Activated T-helper 1 cell treated with Interleukin-2 at 50 U/mL for 16 hours (primary cell): ENCODE results near the gene HAND2.

Source experiments
- DNase-seq: peaks from one replicate; pipeline ENCODE4 v3.0.0-alpha.2; 2020; ENCODE audit warnings: low read depth

Gene HAND2

DNA sequence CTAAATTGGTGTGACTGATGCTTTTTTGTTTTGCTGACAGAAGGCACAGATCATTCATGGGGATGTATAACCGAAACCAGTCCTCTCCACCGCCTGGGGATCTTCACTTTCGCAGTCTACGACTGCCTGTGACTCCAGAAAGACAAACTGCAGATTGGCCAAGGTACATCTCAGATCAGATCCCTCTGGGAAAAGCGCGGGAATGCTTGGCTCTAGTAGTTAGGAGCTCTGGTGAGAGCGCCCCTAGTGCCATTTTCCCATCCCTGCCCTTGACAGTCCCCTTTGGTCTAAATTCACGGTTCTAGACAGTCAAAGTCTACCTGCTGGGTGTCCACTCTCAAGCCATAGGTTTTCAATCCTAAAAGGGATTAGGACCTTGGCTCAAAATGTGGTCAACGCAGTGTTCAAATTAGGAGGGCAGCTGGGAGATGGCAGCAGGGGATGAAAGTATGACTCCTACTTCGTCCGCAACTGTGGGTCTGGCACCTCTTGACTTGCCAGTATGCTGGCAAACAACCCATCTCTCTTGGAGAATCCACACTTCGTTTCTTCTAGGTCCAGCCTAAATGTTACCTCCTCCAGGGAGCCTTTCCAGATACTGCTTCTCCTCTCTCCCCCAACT, 6.9 kb upstream of the HAND2 start:
- DNase-seq, result no peak

DNA sequence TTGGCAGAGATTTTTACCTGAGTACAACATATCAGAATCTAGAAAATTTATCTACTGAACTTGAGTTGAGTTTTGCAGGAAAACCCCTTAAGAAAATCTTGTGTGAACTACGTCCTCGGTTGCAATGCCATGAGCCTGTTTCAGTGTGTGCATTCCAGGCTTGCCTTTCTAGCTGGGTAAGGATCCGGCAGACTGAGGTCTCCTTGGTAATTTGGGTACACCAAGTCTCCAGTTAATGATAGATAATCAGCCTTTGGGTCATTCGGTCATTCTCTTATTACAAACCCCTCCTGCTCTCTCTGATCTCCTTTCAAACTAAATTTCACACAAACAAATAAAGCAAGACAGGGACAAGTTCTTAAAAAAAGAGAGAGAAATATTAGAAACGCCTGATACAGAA, 5.9 kb upstream of the HAND2 start:
- no peak for DNase-seq

DNA sequence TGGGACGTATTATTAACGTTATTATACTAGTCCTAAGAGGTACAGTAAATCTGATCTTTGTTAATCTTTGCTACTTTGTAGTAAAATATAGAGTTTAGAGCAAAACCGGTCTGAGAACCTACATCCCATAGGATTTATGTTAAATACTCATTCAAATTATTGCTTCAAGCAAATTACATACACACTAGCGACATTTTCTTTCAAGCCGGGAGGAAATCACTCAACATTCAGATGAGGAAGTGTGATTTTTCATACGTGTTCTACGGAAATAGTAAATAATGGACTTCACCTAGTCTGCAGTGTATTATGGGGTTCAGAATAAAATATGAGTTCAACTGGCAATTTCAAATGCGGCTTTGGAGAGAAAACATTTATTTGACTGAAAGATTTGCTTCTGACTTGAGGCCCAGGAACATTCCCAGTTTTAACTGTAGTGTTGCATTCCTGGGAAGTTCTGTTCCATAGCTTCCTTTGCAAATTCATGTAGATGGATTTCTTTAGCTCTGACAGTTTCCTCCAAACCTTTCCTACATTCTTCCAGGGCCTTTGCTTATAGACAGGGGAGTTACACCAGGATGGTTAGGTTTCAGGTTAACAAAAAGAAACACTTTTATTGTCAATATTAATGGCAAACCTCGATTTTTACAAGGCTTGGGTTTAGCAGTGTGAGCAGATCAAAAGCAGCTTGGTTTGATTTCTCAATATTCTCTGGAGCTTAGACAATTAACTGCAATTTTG, 5.3 kb upstream of the HAND2 start:
- DNase-seq, result no peak

DNA sequence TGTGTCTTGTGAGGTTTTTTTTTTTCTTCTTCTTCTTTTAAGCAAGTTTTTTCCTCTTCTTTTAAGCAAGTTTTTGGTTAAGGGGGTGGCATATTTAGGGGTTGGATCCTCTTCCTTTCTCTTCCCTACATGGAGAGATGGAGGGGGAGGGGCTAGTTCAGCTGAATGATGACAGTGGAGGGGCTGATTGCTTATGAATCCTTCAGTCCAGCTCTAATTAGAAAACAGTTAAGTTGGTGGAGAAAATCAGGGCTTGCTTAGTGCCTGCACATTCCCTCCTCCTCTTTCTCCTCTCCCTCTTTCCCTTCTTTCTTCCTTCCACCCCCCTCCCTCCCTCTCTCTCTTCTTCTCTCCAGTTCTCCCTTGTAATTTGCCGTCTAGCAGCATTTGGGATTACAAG, 4.4 kb upstream of the HAND2 start:
- DNase-seq, result no peak

DNA sequence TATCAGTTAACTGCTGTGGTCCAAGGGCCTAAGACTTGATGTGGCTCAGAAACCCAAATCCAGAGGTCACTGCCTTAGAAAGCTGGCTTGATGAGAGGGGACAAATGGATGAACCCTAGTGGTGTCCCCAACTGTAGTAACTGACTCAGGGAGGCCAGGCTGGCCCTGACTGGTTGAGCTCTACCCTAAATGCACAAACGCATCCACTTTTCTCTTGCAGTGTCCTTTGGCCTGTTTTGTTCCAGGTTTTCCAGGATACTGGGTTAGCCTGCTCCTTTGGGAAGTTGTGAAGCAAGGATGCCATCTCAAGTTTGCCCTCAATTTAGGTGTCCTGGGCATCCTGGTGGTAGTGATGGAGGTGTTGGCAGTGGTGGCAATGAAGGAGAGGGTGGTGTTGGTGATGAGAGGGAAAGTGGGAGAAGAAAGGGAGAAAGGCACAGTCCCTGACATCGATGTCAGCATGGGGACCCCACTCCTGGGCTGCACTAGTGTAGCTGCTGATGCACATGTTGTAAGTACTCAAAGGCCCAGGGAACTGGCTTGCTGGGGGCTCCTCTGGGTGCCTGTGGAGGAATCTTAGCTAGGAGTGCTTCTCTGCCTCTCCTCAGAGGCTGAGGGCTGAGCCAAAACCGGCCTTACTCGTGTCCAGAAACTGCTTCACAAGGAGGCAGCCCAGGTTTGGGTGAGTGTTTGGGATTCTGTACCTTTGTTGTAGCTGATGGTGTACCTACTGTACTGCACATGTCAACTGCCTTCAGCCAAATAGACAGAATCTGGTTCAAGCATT, 2.9 kb upstream of the HAND2 start:
- DNase-seq, result no peak

DNA sequence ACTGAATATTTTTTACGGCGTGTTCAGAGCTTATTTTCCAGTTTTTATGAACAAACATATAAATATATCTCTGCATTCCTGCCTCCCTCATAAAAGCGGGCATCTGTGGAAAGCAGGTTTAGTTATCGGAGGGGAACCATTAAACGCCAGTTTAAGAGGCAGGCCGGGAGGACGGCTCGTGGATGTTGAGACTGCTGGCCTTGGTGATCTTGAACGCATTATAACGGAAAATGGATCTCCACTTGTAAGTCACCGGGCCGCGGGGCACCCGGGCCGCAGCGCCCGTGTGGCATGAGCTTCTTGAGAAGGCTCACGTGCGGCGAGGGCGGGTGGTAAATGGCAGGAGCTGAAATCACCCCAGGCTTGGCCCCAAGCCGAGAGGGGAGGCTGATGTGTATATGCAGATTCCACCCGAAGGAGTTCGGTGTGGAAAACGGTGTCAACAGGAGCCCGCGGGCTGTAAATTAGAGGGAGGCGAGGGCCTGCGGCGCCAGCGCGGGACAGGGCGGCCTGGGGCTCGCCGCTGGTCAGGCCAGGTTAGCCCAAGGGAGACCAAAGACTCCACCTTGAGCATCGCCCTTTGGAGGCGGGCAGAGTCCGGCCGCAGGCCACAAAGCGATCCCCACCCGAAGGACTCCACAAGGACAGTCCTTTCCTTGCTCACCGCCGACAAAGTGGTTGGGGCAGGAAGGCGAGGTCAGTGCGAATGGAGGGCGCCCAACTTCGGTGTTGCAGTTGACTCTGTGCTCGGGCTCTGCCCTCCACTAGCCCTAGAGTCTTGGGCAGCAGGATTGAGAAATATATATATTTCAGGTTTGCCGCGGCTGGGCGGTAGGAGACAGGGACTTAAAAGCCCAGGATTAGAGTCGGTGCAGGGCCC, 1.3 kb upstream of the HAND2 start:
- DNase-seq, result no peak

DNA sequence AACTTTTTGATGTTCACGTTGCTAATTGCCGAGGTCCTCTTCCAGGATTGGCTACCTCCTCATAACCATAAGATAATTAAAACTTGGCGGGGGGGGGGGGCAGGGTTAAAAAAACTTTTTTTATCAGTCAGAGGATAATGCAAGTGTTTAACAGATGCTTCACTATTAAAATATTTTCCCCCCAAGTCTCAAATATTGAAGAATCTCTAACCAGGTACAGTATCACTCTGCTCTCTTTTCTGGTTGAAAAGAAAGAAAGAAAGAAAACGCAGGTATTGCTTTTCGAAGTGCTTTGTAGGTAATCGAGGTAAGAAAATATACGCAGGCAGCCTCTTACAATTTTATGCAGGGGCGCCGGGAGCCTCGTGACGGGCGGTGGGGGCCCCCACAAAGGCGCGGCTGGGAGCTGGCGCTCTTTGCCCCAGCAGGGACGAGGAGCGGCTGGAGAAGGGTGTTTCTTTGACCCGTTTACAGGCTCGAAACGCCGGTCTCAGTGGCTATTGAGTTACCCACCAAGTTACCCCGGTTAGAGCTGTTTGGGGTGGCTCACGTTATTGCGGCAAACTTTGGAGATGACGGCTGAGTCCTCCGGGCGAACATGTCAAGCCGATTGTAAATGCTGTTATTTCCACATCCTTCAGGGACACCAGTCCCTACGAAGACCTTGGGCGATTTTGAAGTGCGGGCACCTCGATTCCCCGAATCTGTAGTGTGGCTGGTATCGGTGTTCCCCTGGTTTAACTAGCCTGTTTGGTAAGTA, 477 bp upstream of the HAND2 start:
- no peak for DNase-seq

DNA sequence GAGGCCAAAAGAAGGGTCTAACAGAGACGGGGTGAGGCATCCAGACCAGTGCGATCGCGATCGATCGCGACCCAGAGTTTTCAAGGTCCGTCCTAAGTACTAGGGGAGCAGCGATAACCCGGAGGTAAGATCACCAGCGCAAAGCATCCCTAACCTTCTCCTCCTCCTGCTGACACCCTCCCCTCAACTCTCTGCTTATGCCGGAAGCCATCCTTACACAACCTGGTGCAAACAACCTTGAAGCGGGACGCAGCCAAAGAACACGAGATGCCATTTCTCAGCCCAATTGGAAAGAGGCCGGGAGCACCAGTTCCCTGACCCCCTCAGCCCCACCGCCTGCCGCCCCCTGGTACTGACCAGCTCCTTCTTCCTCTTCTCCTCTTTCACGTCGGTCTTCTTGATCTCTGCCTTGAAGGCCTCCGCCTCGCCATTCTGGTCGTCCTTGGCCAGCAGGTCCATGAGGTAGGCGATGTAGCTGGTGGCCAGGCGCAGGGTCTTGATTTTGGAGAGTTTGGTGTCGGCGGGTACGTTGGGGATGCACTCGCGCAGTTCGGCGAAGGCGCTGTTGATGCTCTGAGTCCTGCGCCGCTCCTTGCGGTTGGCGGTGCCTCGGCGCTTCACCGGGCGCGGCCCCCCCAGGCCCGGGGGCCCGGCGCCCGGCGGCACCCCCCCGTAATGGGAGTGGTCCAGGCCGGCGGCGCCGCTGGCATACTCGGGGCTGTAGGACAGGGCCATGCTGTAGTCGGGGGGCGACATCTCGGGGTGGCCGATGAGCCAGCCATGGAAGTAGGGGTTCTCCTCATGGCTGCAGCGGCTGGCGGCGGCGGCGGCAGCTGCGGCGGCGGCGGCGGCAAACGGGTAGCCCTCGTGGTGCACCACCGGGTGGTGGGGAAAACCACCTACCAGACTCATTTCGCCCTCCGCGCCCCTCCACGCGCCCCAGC, 1.4 kb downstream of the HAND2 start:
- no peak for DNase-seq

DNA sequence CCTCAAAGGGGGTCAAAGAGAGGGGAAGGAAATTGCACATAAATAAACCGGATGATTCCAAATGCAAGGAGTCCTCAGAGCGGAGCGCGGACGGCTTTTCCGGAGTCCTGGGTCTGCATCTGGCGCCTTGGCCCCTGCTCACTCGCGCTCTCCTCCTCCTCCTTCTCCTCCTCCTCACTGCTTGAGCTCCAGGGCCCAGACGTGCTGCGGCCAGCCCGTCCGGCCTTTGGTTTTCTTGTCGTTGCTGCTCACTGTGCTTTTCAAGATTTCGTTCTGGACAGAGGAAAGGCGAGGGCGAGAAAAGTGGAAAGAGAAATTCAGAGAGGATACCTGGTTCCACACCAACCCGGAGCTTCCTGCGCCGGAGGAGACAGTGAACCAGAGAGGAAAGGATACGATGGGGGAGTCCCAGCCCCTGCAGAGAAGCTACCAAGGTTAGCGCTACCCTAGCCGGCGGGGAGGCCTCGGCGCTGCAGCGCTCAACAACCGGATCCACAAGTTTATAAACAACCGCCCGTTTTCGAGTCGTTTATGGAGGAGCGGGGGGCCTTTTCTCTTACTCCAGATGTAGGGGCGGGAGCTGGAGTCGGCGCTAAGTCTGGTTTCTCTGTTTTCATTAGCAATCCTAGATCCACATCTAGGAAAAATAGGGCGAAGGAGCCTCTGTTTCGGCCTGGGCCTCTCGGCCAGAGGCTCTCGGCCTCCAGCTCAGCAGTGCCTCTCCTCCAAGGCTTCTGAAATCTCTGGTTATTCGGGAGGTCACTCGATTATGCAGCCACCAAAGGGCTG, 2.7 kb downstream of the HAND2 start:
- DNase-seq, result no peak

DNA sequence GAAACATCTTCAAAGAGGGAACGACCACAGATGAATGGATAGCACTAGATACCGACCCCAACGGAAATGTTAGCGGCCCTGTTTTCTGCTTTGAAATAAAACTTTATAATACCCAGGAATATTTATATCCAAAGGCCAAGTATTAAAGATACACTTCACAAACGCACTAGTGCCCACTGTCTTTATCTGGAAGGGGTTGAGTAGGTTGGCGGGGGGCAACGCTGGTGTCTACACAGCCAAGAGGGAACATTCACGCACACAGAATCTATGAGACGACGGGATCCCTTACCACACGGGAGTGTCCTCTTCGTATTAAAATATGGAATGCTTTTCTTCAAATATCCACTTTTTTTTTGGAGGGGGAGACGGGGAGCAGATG, 3.3 kb downstream of the HAND2 start:
- no peak for DNase-seq

DNA sequence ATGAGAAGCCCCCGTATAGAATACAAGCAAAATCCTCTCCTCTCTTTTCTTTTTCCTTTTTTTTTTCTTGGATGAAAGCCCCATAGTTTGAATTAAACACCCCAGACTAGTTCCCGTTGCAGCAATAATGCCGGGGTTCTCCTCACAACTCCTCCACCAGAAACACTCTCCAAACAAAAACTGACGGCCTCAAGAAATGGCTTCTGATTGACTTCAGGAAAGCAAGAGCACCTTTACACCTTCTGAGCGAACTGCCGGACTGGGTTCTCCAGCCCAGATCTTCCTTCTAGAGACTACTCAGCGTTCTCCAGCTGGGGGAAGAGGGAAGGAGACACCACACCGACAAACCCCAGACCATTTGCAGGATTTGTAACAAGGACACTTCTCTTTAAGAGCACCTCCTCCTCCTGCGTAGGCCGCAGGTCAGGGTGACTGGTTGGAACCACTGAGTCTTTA, 4.0 kb downstream of the HAND2 start:
- DNase-seq, result no peak

DNA sequence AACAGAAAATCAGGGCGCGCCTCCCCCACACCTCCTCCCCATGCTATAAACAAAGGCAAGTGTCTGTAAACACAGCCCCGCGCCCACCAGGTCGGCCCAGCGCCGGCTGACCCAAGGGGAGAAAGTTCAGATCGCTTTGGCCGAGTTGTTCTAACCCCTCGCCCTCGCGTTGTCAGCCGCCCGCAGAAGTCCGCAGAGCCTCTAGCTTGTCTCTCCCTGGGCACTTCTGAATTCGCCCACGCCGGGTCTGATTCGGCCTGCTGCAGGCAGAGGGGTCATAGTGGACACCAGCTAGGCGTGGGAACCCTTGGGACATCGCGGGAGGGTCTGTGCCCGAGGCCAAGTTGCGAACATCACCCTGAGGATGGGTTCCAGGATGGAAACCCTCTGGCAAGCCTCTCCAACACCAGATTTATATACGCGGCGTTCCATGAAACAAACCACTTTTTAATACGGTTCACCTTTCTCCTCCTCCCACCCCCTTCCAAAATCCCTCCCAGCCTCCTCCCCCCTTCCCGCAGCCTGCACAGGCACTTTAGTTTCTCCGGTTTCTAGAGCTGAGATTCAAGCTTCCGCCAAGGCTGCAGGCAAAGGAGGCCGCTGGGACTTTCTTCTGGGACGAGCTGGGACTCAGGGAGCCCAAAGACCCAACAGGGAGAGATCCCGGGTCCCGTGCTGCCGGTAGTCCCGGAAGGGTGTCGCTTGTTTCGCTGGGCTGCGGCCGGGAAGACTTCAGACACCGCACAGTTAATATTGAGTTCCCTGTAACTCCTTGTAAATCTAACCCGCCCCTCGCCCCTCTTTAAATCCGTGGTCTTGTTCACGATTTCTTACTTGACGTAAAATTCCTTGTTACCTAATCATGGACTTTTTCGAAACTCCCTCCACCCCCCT, 4.7 kb downstream of the HAND2 start:
- DNase-seq, result no peak

DNA sequence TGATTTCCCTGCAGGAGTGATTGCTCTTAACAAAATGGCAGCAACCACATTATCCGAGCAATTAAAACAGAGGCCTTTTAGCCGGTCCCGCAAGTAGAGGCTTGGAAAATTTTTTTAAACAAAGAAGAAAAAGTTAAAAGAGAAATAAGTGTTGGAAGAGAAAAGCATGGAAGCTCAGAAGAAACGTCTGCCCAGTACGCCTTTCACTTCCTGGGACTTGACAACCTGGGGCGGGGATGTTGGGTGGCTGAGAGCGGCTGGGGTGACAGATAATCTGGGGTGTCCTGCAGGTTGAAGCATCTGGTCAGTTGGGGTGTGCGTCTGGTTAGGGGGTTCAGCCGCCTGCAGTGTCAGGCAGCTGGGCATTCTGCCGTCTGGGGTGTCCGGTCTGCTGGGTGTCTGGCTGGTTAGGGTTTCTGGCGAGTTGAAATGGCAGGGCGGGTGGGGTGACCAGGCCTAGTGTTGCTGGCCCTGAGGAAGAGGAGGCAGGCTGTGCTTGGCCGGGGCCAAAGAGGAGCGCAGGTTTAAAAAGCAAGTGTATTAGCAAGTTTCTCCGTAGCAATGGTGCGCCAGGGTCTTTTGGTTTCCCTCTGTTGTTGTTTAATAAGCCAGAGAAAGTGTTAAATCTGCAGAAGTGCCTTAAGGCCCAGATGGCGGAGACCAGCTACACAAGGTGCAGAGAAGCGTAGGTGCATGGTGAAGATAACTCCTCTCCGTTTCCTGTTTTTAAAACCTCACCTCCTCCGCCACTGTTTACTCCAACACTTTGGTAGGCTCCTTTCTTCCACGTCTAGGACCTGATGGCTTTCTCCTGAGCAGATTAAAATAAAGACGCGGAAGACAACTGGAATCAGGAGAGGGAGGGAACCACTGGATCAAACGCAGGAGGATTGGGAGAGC, 5.6 kb downstream of the HAND2 start:
- DNase-seq, result no peak

DNA sequence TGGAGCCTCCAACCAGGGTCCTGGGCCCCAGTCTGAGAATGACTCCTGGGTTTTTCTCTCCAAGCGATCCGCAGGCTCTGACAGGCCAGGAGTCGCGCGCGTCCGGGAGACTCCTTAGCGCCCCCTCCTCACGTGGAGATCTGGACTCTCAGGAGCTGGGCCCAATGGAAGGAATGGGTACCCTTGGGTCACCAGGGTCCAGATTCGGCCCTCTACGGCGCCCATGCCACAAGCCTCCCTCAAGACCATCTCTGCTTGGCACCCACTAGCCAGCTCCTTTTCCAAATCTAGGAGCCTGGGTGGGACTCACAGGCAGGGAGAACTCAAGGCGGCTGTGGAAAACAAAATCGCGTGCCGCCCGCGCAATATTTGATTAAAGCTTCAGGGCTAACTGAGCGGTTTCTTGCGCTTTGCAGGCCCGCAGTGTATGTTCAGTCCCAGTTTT, 7.1 kb downstream of the HAND2 start:
- no peak for DNase-seq

DNA sequence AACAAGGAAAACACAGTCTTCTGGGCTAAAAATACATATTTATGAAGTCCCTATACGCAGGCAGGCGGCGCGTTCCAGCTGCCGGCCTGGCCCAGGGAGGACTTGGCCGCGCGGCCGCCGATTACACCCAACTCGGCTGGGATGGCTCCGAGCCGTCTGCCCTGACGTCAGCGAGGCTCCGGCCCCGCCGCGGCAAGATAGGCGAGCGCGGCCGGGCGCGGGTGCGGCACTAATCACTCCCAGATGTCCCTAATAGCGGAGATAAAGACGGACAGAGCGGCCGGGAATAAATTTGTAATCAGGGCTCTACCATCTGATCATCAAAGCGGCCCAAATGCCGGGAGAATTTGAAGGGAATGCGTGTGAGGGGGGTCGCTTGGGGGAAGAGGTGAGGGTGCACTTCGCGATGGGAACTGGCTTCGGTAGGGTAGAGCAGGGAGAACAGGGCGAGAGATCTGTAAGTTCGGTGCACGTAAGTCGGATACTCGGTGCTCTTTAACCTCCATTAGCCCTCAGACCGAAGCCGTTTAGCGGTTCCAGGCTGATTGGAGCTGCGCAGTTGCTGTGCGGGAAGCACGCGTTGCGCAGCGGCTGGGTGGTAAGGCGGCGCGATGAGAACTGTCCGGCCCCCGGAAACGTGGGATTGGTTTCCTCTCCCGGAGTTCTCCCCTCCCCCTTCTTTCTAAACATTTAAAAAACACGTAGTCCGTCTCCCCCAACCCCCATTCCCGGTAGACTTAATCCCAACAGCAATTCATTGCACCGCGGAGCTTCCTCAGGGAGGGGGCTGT, 7.7 kb downstream of the HAND2 start:
- no peak for DNase-seq

DNA sequence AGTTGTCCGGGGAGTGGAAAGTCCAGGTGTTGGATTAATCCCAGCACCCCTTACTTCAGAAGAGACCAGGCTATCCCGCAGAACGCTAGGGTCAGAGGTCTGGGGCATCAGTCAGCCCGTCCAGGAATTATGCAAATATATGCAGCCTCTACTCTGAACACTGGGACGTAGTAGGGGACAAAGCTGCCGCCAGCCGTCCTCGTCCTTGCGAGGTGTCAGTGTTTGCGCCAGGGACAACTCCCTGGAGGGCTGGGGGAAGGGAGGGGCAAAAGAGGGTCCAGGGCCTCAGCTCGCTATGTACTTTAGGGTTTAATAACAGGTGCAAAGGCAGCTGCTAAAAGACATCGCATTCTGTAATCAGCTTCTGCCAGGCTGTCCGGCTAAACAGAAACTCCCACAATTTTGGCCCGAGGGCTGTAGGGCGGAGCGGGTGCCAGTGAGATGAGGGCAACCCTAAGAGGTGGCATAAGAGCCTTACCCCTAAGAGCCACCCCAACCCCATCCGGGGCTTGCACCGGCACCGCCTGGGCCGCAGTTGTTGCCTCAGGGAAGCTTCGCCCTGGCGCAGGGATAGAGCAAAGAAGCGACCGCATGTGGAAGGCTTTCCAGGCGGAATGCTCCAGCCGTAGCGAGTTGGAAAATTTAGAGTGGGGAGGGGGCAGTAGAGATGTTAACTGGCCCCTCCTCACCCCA, 8.4 kb downstream of the HAND2 start:
- no peak for DNase-seq
